ENCODE data around the gene TSSK3. TPM values are rescaled to one million over a fixed set of nuclear protein-coding genes. Genes with fewer than 3 reads are reported as not detected.

TSSK3 gene
- total RNA-seq, 4 donors from 2014 or later = 0.35 to 21.3 TPM; not detected in 2

- TF ChIP-seq POLR2A (IDR thresholded peaks at IDR 0.05) (no peak), CTCF (IDR thresholded peaks at IDR 0.05) (no peak)
- Histone ChIP-seq H3K9me3 (no peaks in the 10 kb centered on the region), H3K36me3 (no peaks in the 10 kb centered on the region), H3K4me1 (no peaks in the 10 kb centered on the region), H3K4me3 (no peak overlapping the region), H3K27ac (no peak overlapping the region), H3K27me3 (no peaks in the 10 kb centered on the region)
- intact Hi-C loops (cut with DNase I; ENCODE audit: low total_unique reads) = no loop called here
- no peak for DNase-seq
Observed at GRCh38 chr1:32406629-32407111, 44.3 kb downstream of the TSSK3 start.

GRCh38 chr1:32411261-32411660, 48.9 kb downstream of the TSSK3 start:
- Histone ChIP-seq H3K27ac (no peak overlapping the region), H3K9me3 (peaks cover 0 to 10% of the 10 kb centered on the region in 2 donors), H3K4me1 (no peaks in the 10 kb centered on the region), H3K36me3 (no peaks in the 10 kb centered on the region), H3K4me3 (no peak overlapping the region), H3K27me3 (no peaks in the 10 kb centered on the region)
- no peak for DNase-seq
- TF ChIP-seq CTCF (IDR thresholded peaks at IDR 0.05) (no peak), POLR2A (IDR thresholded peaks at IDR 0.05) (no peak)
- intact Hi-C loops (cut with DNase I; ENCODE audit: low total_unique reads) = no loop called here

GRCh38 chr1:32413507-32414185, 51.3 kb downstream of the TSSK3 start:
- H3K9me3 ChIP-seq = peaks cover 0 to 14% of the 10 kb centered on the region in 2 donors
- H3K4me1 ChIP-seq = no peaks in the 10 kb centered on the region
- H3K27ac ChIP-seq = no peak overlapping the region
- DNase-seq = peak in 1 of 2 donors; percentile 42
- intact Hi-C loops (cut with DNase I; ENCODE audit: low total_unique reads) = no loop called here
- no peaks in the 10 kb centered on the region for H3K27me3 ChIP-seq
- no peak overlapping the region for H3K4me3 ChIP-seq
- H3K36me3 ChIP-seq = no peaks in the 10 kb centered on the region
- peak; percentile 46 to 79 (median 54) for TF ChIP-seq CTCF (IDR thresholded peaks at IDR 0.05)
- no peak for TF ChIP-seq POLR2A (IDR thresholded peaks at IDR 0.05)

Other genes starting within 250 kb of the TSSK3 start
- gene TXLNA, start 182.9 kb upstream of the TSSK3 start, total RNA-seq = 10 to 100 TPM; 14.1 to 60.1 (median 40.4) TPM
- 10 to 100 TPM in 1 of 4 donors, 1 to 10 TPM in 2, not detected in 1; 3.5 to 21.5 (median 7.4) TPM for gene CCDC28B, start 161.9 kb upstream of the TSSK3 start, total RNA-seq
- gene IQCC, start 156.9 kb upstream of the TSSK3 start, total RNA-seq = 1 to 10 TPM in 3 of 4 donors, under 1 TPM in 1; 0.51 to 6.8 (median 4.3) TPM
- under 1 TPM in 2 of 4 donors, not detected in 2; 0.26 to 0.62 TPM for gene DCDC2B, start 153.4 kb upstream of the TSSK3 start, total RNA-seq
- 10 to 100 TPM in 3 of 4 donors, under 1 TPM in 1; 0.59 to 40.8 (median 13.5) TPM for gene TMEM234, start 140.2 kb upstream of the TSSK3 start, total RNA-seq
- 100 to 1,000 TPM; 111 to 246 (median 143) TPM for gene EIF3I, start 140.1 kb upstream of the TSSK3 start, total RNA-seq
- 10 to 100 TPM in 2 of 4 donors, 1 to 10 TPM in 1, not detected in 1; 1.2 to 29.0 (median 13.1) TPM for gene FAM167B, start 115.3 kb upstream of the TSSK3 start, total RNA-seq
- gene LCK, start 111.3 kb upstream of the TSSK3 start, total RNA-seq = 1 to 10 TPM in 3 of 4 donors, under 1 TPM in 1; 0.26 to 2.0 (median 1.4) TPM
- 100 to 1,000 TPM in 1 of 4 donors, 10 to 100 TPM in 3; 27.4 to 161 (median 91.2) TPM for gene HDAC1, start 70.5 kb upstream of the TSSK3 start, total RNA-seq
- gene MARCKSL1, start 26.3 kb upstream of the TSSK3 start, total RNA-seq = 10 to 100 TPM; 14.7 to 93.3 (median 53.0) TPM
- gene FAM229A, start 54 bp upstream of the TSSK3 start, total RNA-seq = 10 to 100 TPM in 2 of 4 donors, 1 to 10 TPM in 1, not detected in 1; 5.2 to 20.2 (median 14.4) TPM
- 10 to 100 TPM; 25.9 to 77.4 (median 65.2) TPM for gene BSDC1, start 31.9 kb downstream of the TSSK3 start, total RNA-seq
- 1 to 10 TPM in 1 of 4 donors, under 1 TPM in 1, not detected in 2; 0.06 to 3.6 TPM for gene ZBTB8B, start 102.5 kb downstream of the TSSK3 start, total RNA-seq
- 10 to 100 TPM in 3 of 4 donors, 1 to 10 TPM in 1; 4.1 to 42.2 (median 17.2) TPM for gene ZBTB8A, start 176.9 kb downstream of the TSSK3 start, total RNA-seq

All from uterus (tissue), 4 donors.